NCI-H1105 (cell line): Measurements from ENCODE around the gene C17orf107.
"Not testable (repeated sequence)": the region's sequence is repeated elsewhere in the genome, so short reads cannot be mapped to it uniquely, and the experiment has no call there.

Experiments
- DNase-seq: peaks from one replicate; lab custom pipeline; 2025; lab: John Stamatoyannopoulos, UW

Gene C17orf107

GRCh38 chr17:4899341-4900230 is at the start of gene C17orf107:
Gene C17orf107, plus strand, starts transcription at chr17:4899536. Its CDS starts 227 bp downstream, at chr17:4899763.
- peak; percentile 78 for DNase-seq

- DNase-seq: no peak
These were observed 49.1 kb upstream of the C17orf107 start for GRCh38 chr17:4850246-4850645.

GRCh38 chr17:4851084-4851483 is 48.3 kb upstream of the C17orf107 start:
- no peak for DNase-seq

GRCh38 chr17:4852567-4853207 is 46.6 kb upstream of the C17orf107 start:
- no peak for DNase-seq

GRCh38 chr17:4853208-4853671 is 46.1 kb upstream of the C17orf107 start:
- no peak for DNase-seq

GRCh38 chr17:4854111-4854681 is 45.1 kb upstream of the C17orf107 start:
- DNase-seq: no peak

GRCh38 chr17:4856271-4856936 is 42.9 kb upstream of the C17orf107 start:
- DNase-seq: no peak

GRCh38 chr17:4856937-4857314 is 42.4 kb upstream of the C17orf107 start:
- no peak for DNase-seq

GRCh38 chr17:4857347-4857746 is 42.0 kb upstream of the C17orf107 start:
- DNase-seq: not testable (repeated sequence)

GRCh38 chr17:4858068-4858881 is 41.1 kb upstream of the C17orf107 start:
- DNase-seq: no peak

- no peak for DNase-seq
These were observed 40.5 kb upstream of the C17orf107 start for GRCh38 chr17:4858882-4859260.

GRCh38 chr17:4859816-4860625 is 39.3 kb upstream of the C17orf107 start:
- DNase-seq: no peak

- DNase-seq: no peak
These were observed 38.7 kb upstream of the C17orf107 start for GRCh38 chr17:4860651-4861050.

- no peak for DNase-seq
These were observed 38.3 kb upstream of the C17orf107 start for GRCh38 chr17:4861052-4861451.

- no peak for DNase-seq
These were observed 36.6 kb upstream of the C17orf107 start for GRCh38 chr17:4862720-4863119.

- DNase-seq: no peak
These were observed 36.0 kb upstream of the C17orf107 start for GRCh38 chr17:4863321-4863720.

- not testable (repeated sequence) for DNase-seq
These were observed 31.8 kb upstream of the C17orf107 start for GRCh38 chr17:4867535-4867934.

- DNase-seq: not testable (repeated sequence)
These were observed 30.0 kb upstream of the C17orf107 start for GRCh38 chr17:4869058-4869998.

- no peak for DNase-seq
These were observed 28.5 kb upstream of the C17orf107 start for GRCh38 chr17:4870855-4871254.
